DOHH2 (cell line): ENCODE results near the gene SLC23A3.

ENCODE experiments used
- H3F3A ChIP-seq: fragments of 200-600 bp; sonication (generic), shearing (Covaris generic); 2 replicates; pipeline ENCODE4 v1.6.0; 2016; ENCODE audit warnings: antibody characterized with exemption, mild to moderate bottlenecking; ENCODE audit not compliant: control insufficient read depth, insufficient read depth
- H3K27ac ChIP-seq: fragments of 200-600 bp; sonication (generic); 2 replicates; pipeline ENCODE4 v1.5.1; 2014; ENCODE audit warnings: low read depth, mild to moderate bottlenecking, low read length, moderate library complexity
- H3K27me3 ChIP-seq: fragments of 200-600 bp; sonication (generic); 2 replicates; pipeline ENCODE4 v1.6.1; 2014; ENCODE audit warnings: mild to moderate bottlenecking, low read length, mixed read lengths; ENCODE audit not compliant: control insufficient read depth
- H3K36me3 ChIP-seq: fragments of 200-600 bp; sonication (generic); 2 replicates; pipeline ENCODE4 v1.6.1; 2014; ENCODE audit warnings: mild to moderate bottlenecking, low read length, moderate library complexity, mixed read lengths; ENCODE audit not compliant: control insufficient read depth
- H3K4me1 ChIP-seq: fragments of 200-600 bp; sonication (generic); 2 replicates; pipeline ENCODE4 v1.6.1; 2014; ENCODE audit warnings: mild to moderate bottlenecking, low read length, mixed read lengths; ENCODE audit not compliant: control insufficient read depth
- H3K4me2 ChIP-seq: fragments of 200-600 bp; sonication (generic); 2 replicates; pipeline ENCODE4 v1.6.0; 2014; ENCODE audit warnings: mild to moderate bottlenecking, low read length, moderate library complexity
- H3K4me3 ChIP-seq: fragments of 200-600 bp; sonication (generic); 2 replicates; pipeline ENCODE4 v1.5.1; 2014; ENCODE audit warnings: mild to moderate bottlenecking, low read length, mixed read lengths
- H3K79me2 ChIP-seq: fragments of 200-600 bp; sonication (generic); 2 replicates; pipeline ENCODE4 v1.6.1; 2014; ENCODE audit warnings: mild to moderate bottlenecking, low read length, mixed read lengths; ENCODE audit not compliant: control insufficient read depth
- H3K9me2 ChIP-seq: fragments of 200-600 bp; sonication (generic); replicated peaks from 2 replicates; pipeline ENCODE4 v1.6.1; 2014; ENCODE audit warnings: mild to moderate bottlenecking, low read length, mixed read lengths; ENCODE audit not compliant: control insufficient read depth
- H3K9me3 ChIP-seq: fragments of 200-600 bp; sonication (generic); 2 replicates; pipeline ENCODE4 v1.6.1; 2014; ENCODE audit warnings: antibody characterized with exemption, low read length, mixed read lengths; ENCODE audit not compliant: control insufficient read depth, insufficient read depth
- H4K20me1 ChIP-seq: fragments of 200-600 bp; sonication (generic); 2 replicates; pipeline ENCODE4 v1.6.0; 2014; ENCODE audit warnings: low read depth, mild to moderate bottlenecking, antibody characterized with exemption, low read length, moderate library complexity; ENCODE audit not compliant: control insufficient read depth, insufficient read depth
- EZH2phosphoT487 ChIP-seq: fragments of 200-600 bp; sonication (generic); IDR thresholded peaks from 2 replicates; pipeline ENCODE4 v1.6.1; 2017; ENCODE audit warnings: borderline replicate concordance, mild to moderate bottlenecking, antibody characterized with exemption, low read length, moderate library complexity, mixed read lengths
- TF ChIP-seq, protein P1 (sequence below): fragments of 200-600 bp; sonication (generic); IDR thresholded peaks from one replicate; pipeline ENCODE4 v1.5.1; 2014; ENCODE audit warnings: antibody characterized with exemption, mild to moderate bottlenecking, low read depth, low read length; ENCODE audit not compliant: poor library complexity, severe bottlenecking

SLC23A3 gene

GRCh38 chr2:219112062-219112406 lies 57.8 kb downstream of the SLC23A3 start:
- no peaks in the 10 kb centered on the region for H4K20me1 ChIP-seq
- no peaks in the 10 kb centered on the region for H3K9me3 ChIP-seq
- H3K4me3 ChIP-seq: no peak overlapping the region
- no peaks in the 10 kb centered on the region for H3K9me2 ChIP-seq
- no peaks in the 10 kb centered on the region for H3K79me2 ChIP-seq
- 0 out of 2 replicates have a peak, but pooled peaks cover 7% of the 10 kb centered on the region for H3K4me1 ChIP-seq
- H3K36me3 ChIP-seq: no peaks in the 10 kb centered on the region
- no peaks in the 10 kb centered on the region for H3F3A ChIP-seq
- no peaks in the 10 kb centered on the region for H3K27me3 ChIP-seq
- H3K4me2 ChIP-seq: no peak overlapping the region
- TF ChIP-seq EZH2phosphoT487: no peak
- TF ChIP-seq, protein P1, sequence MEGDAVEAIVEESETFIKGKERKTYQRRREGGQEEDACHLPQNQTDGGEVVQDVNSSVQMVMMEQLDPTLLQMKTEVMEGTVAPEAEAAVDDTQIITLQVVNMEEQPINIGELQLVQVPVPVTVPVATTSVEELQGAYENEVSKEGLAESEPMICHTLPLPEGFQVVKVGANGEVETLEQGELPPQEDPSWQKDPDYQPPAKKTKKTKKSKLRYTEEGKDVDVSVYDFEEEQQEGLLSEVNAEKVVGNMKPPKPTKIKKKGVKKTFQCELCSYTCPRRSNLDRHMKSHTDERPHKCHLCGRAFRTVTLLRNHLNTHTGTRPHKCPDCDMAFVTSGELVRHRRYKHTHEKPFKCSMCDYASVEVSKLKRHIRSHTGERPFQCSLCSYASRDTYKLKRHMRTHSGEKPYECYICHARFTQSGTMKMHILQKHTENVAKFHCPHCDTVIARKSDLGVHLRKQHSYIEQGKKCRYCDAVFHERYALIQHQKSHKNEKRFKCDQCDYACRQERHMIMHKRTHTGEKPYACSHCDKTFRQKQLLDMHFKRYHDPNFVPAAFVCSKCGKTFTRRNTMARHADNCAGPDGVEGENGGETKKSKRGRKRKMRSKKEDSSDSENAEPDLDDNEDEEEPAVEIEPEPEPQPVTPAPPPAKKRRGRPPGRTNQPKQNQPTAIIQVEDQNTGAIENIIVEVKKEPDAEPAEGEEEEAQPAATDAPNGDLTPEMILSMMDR: no peak
- no peak overlapping the region for H3K27ac ChIP-seq
